Measurements from ENCODE around the gene MDN1.

MDN1 gene

GRCh38 chr6:89602166-89602565, 217.4 kb downstream of the MDN1 start:
- no peak for TF ChIP-seq CTCF (IDR thresholded peaks at IDR 0.05; ENCODE audit: extremely low read depth, missing control alignments)

GRCh38 chr6:89599727-89600126, 219.9 kb downstream of the MDN1 start:
- no peak for TF ChIP-seq CTCF (IDR thresholded peaks at IDR 0.05; ENCODE audit: extremely low read depth, missing control alignments)
- DNase-seq (ENCODE audit: low spot score), result no peak

More at GRCh38 chr6:89602166-89602565, 217.4 kb downstream of the MDN1 start:
- no peak for DNase-seq (ENCODE audit: low spot score)

GRCh38 chr6:89597988-89598387, 221.6 kb downstream of the MDN1 start:
- no peak for TF ChIP-seq CTCF (IDR thresholded peaks at IDR 0.05; ENCODE audit: extremely low read depth, missing control alignments)
- peak; percentile 16 for DNase-seq (ENCODE audit: low spot score)

- TF ChIP-seq CTCF (IDR thresholded peaks at IDR 0.05; ENCODE audit: extremely low read depth, missing control alignments), result no peak
- DNase-seq (ENCODE audit: low spot score), result no peak
These were observed 222.2 kb downstream of the MDN1 start for GRCh38 chr6:89597372-89597771.

GRCh38 chr6:89596484-89596883, 223.1 kb downstream of the MDN1 start:
- no peak for TF ChIP-seq CTCF (IDR thresholded peaks at IDR 0.05; ENCODE audit: extremely low read depth, missing control alignments)
- DNase-seq (ENCODE audit: low spot score), result no peak

GRCh38 chr6:89596056-89596455, 223.5 kb downstream of the MDN1 start:
- no peak for TF ChIP-seq CTCF (IDR thresholded peaks at IDR 0.05; ENCODE audit: extremely low read depth, missing control alignments)
- DNase-seq (ENCODE audit: low spot score), result peak; percentile 73
